ENCODE measurements around the gene PITX3. TPM values are rescaled to one million over a fixed set of nuclear protein-coding genes. Genes with fewer than 3 reads are reported as not detected.
"Not testable (repeated sequence)": the region's sequence is repeated elsewhere in the genome, so short reads cannot be mapped to it uniquely, and the experiment has no call there.

Gene PITX3
- total RNA-seq, 1 donor from 2014 or later = not detected

DNA sequence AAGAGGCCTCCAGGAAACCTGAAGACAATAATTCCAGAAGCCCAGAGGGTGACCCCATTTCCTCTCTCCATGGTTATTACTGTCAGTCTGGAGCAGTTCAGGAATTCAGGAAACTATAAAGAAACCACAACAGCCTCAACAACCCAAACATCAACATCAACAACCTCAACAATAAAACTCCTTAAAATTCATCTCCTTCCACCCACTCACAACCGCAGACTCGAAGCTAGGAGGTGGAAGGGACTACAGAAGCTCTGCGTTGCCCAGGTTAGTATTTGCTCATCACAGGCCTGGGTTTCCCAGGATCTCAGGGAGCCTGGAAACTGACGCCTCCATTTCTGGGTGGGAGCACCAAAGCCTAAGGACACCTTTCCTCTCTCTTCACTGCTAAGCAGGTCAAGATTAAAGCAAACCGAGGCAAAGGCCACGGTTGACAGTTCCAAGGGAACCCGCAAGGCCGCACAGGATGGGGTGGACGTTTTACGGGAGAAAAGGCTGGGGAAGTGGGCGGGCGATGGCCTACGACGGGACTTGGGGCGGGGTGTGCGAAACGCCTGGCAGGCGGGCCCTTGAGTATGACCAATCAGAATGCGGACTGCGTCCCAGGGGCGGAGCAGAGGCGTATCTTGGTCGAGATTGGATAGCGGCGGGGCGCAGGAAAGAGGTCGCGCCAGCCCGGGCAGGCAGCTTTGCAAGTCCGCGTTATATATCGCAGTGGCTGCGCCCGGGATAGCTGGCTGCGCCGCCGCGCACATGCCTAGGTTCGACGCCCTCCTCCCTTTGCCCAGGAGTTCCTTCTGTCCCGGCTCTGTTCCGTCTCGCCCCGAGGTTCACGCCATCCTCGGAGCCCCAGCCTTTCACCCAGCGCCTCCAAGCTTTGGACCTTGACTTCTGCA lies 15.4 kb downstream of the PITX3 start, which contains the start of gene ELOVL3:
Gene ELOVL3, plus strand, starts transcription at position 654 of the 896 bp plus-strand sequence. CDS start 250 bp downstream, outside the sequence.
- DNase-seq = peak; percentile 80

DNA sequence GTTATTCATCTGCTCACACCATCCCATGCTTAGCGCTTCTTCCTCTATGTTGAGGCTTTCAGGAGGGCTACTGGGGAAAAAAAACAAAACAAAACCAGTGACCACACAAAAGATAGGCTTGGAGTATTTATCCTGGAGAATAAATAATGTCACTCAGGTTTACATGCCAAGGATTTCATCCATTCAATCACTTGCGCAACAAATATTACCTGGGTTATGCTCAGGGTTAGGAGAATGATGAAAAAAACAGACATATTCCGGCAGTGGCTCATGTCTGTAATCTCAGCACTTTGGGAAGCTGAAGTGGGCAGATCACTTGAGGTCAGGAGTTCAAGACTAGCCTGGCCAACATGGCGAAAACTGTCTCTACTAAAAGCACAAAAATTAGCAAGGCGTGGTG lies 18.5 kb downstream of the PITX3 start:
- DNase-seq = no peak

DNA sequence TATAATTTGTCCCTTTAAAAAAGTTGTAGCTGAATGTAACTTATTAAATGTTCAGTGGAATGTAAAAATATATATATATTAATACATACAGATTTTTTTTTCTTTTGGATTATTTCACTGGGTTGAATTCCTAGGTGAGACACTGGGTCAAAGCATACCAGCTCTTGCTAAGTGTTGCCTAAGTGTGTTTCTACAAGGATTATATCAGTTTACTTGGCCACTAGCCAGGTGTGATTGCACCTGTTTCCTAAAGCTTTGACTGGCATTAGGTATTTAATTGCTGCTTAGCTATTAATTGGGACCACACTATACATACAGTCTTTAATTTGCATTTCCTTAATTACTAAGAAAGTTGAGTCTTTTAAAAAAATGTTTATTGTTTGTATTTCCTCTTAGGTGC lies 20.7 kb downstream of the PITX3 start:
- DNase-seq = no peak

DNA sequence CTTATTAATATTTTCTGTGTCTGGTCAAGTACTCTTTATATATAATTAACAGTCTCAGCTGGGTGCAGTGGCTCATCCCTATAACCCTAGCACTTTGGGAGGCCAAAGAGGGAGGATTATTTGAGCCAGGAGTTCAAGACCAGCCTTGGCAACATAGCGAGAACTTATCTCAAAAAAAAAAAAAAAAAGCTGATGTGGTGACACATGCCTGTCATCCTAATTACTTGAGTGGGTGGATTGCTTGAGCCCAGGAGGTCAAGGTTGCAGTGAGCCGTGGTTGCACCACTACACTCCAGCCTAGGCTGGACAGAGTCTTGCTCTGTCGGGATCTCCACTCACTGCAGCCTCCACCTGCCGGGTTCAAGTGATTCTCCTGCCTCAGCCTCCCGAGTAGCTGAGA lies 21.9 kb downstream of the PITX3 start:
- DNase-seq = no peak

DNA sequence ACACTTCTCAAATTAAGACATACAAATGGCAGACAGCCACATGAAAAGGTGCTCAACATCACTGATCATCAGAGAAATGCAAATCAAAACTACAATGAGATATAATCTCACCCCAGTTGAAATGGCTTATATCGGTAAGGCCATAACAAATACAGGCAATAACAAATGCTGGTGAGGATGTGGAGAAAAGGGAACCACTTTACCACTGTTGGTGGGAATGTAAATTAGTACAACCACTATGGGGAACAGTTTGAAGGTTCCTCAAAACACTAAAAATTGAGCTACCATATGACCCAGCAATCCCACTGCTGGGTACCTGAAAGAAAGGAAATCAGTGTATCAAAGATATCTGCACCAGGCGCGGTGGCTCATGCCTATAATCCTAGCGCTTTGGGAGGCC lies 27.7 kb downstream of the PITX3 start:
- DNase-seq = not testable (repeated sequence)

DNA sequence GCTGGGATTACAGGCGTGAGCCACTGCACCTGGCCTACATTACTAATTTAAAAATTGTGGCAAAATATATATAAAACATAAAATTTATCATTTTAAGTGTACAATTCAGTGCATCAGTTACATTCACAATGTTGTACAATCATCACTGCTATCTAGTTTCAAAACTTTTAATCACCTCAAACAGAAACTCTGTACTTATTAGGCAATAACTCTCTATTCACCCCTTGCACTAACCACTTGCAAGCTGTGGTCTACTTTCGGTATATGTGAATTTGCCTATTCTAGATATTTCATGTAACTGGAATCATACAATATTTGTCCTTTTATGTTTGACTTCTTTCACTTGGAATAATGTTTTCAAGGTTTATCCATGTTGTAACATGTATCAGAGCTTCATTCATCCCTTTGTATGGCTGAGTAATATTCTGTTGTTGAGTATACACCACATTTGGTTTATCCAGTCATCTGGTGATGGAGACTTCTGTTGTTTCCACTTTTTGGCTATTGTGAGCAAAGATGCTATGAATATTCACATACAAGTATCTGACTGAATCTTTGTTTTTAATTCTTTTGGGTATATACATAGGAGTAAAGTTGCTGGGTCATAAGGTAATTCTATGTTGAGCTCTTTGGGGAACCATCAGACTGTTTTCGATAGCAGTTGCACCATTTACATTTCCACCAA lies 29.6 kb downstream of the PITX3 start:
- DNase-seq = no peak

DNA sequence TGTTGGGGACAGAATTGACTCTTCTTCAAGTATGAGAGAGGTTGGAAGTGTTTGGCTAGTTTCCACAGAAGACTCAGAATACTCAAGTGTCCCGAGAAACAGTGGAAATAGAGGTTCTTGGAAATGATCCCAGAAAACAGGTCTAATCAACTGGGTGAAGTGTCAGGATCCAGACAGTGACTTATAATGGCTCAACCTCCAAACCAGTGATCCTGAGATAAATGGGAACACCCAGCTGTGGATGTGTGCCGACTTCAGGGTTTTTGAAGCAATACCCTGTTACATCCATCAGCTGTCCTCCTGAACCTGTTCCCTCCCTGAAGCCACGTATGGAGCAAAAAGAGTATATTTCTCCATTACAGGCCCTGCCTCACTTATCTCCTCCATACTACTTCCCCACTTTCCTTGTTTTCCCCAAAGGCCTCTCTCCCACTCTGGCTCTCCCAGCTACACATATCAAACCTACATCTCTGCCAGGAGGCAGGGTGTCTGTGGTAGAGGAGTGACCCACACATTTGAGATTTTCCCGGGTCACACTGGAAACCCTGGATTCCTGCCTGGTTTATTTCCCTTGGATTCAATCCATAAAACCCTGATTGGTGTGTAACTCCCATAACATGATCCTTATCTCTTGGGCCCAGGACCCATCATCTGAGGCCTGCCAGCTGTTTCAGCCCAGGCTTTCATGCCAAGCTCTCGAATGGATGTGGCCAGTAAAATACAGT lies 32.8 kb downstream of the PITX3 start:
- DNase-seq = no peak

DNA sequence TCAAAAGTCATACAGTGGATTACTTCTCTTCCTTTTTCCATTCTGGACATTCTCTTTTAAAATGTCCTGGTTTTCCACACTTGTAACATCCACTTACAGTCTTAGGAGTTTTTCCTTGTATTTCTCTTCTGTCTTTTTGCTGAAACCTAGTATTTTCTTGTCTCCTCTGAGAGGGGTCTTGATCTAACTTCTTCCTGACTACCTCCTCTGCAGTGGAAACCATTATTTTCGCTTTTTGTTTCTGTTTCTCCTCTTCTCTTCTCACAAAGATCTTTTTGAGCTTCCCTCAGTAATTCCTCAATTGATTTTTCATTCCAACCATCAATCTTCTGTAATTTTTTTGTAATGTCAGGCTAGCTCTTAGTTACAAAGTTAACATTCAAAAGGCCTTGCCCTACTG lies 38.9 kb downstream of the PITX3 start:
- no peak for DNase-seq

DNA sequence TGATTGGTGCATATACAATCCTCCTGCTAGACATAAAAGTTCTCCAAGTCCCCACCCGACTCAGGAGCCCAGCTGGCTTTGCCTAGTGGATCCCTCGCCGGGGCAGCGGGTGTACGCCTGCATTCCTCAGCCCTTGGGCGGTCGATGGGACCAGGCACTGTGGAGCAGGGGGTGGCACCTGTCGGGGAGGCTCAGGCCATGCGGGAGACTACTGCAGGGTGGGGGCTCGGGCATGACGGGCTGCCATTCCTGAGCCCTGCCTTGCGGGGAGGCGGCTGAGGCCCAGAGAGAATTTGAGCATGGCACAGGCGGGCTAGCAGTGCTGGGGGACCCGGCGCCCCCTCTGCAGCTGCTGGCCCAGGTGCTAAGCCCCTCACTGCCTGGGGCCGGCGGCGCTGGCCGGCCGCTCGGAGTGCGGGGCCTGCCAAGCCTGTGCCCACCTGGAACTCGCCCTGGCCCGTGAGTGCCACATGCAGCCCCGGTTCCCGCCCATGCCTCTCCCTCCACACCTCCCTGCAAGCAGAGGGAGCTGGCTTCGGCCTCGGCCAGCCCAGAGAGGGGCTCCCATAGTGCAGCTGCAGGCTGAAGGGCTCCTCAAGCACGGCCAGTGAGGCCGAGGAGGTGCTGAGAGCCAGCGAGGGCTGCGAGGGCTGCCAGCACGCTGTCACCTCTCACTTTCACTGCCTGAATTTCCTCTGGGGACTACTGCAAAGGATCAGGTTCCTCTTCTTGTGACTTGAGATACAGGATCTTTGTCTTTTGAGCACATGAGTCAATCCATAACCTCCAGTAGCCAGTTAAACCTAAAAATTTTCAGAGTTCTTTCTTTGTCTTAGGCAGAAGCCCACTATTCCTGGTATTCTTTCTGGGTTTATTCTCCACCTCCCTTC lies 40.3 kb downstream of the PITX3 start:
- no peak for DNase-seq

DNA sequence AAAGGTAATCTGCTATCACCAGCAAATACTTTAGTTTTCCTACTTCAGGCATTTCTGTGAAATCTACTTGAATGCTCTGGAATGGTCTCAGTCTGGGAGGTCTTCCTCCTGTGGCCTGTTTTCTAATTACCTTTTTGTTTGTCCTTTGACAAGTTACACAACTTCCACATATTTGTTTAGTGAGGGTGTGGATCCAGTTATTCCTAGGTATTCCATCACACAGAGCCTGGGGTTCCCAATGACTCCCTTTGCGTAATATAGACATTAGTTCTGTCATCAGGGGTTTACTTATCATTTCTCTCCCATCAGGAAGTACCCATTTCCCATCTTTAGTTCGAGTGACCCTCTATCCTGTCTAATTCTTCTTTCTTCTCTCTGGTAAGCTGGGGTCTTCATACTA lies 43.3 kb downstream of the PITX3 start:
- no peak for DNase-seq

DNA sequence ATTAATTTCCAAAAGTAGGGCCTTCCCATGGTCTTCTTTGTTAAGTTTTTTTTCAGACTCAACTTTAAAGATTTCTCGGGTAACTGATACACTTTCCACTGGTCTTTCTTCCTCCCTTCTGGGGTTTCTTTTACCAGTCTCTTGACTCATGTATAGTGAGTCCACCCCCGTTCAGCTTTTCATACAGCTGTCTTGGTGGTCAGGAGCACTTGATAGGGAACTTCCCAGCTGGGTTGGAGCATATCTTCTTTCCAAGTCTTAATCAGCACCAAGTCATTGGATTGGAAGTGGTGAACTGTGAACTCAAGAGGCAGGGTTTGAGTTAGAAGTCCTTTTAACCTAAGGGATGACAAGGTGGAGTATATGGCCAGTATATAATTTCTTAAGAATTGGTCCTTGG lies 44.4 kb downstream of the PITX3 start:
- DNase-seq = no peak

DNA sequence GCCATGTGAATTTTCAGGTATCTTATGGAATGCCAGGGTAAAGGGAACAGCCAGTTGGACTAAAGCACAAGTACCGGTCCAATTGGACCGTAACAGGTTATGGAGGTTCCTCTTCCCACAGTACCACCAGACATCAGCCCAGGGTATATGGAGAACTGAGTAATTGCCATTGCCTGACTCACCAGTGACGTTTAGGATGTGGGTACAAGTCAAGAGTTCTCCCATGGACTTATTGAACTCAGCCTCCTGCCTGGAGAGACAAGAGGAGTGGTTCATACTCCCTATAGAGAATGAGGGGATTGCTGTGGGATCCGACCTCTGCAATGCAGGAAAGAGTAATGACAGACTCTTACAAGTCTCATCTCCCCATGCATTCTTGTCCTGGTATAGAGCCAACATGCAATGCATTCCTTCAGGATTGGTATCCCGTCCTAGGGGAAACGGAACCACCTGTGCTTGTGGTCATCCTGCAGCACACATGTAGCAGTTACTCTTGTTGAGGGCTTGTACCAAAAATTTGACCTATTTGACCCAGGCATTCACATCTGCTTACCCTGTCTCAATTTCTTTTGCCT lies 45.9 kb downstream of the PITX3 start:
- no peak for DNase-seq

DNA sequence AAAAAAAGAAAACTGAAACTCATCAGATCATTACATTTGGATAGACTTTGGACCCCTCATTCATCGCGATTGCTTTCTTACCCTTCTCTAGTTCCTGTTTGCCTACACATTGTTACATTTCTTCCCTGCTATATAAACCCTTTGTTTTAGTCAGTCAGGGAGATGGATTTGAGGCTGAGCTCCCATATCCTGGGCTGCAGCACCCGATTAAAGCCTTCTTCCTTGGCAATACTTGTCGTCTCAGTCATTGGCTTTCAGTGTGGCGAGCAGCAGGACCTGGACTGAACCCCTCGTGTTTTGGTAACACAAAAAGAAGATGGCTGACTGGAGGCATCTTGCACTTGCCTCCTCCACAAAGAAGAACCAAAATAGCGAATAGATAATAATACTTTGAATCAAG lies 49.4 kb downstream of the PITX3 start:
- no peak for DNase-seq

DNA sequence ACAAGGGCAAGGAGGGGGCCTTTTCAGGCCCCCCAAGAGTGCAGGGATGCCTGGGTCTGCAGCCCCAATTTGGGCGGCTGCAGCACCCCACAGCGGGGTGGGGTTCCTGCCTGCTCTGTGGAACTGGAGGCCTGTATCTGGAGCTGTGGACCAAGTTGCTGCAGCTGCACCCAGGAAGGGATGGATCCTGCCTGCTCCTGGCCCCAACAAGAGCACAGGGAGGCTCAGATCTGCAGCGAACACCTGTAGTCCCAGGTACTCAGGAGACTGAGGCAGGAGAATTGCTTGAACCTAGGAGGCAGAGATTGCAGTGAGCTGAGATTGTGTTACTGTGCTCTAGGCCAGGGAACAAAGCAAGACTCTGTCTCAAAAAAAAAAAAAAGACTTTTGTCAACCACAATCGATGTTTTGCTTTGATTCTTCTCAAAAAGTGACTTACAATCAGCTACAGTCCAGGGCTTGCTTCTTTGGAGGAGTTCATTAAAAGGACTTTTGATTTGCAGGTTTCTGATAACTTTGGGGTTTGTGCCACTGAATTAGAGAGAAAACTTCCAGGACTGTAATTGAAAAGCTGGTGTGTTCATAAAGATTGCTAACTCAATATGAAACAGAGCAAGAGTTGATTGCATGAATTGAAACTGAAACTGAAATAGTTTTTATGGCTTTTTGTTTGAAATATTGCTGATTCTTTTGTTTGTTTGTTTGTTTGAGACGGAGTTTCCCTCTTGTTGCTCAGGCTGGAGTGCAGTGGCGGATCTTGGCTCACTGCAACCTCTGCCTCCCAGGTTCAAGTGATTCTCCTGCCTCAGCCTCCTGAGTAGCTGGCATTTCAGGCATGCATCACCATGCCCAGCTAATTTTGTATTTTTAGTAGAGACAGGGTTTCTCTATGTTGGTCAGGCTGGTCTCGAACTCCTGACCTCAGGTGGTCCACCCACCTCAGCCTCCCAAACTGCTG lies 52.1 kb downstream of the PITX3 start:
- not testable (repeated sequence) for DNase-seq

DNA sequence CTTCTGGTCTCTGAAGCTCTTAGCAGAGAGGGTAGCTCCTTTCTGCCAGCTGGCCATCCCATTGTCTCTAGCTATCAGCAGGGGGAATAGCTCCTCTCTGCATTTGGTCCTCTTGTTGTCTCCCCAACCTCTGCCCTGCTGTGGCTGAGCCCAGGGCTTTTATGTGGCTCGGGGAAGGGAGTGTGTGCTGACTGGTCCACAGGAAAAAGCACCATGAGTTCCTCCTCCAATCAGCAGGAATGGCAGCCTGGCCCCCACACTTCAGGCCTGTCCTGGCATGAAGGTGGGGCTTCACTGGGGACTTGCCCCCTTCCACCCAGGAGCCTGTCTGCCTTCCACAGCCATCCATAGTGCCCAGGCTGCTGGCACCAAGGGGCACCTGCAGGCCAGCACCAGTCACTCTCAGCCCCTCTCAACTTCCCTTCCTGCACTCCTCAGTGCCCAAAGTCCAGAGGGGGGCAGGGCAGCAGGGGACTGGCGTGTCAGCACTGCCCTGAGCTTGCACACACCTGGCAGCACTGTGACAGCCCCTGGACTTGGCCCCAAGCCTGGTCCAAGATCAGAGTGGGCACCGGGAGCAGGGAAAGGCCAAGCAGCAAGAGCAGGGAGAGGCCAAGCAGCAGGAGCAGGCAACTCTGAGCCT lies 52.9 kb downstream of the PITX3 start:
- no peak for DNase-seq

DNA sequence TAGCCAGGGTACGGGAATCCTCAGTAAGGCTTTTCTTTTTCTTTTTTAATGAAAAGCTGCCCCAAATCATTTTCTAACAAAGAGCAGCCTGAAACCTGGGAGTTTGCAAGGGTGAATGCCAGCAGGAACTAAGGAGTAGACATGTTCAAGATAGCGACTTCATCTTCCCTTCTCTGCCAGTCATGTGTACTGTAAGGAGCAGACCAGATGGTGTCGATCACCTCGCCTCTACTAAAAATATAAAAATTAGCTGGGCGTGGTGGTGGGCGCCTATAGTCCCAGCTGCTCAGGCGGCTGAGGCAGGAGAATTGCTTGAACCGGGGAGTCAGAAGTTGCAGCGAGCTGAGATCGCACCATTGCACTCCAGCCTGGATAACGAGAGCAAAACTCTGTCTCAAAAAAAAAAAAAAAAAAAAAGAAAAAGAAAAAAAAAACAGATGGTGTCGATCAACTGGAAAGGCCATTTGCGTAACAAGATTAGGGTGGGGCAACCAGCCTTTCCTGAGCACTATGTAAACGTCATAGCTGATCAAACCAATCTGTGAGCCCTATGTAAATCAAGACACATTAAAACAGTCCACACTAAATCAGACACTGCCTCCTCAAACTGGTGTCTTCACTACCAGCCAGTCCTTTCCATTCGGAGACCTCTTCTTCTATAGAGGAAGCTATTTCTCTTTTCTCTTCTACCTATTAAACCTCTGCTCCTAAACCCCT lies 55.3 kb downstream of the PITX3 start:
- DNase-seq = no peak

DNA sequence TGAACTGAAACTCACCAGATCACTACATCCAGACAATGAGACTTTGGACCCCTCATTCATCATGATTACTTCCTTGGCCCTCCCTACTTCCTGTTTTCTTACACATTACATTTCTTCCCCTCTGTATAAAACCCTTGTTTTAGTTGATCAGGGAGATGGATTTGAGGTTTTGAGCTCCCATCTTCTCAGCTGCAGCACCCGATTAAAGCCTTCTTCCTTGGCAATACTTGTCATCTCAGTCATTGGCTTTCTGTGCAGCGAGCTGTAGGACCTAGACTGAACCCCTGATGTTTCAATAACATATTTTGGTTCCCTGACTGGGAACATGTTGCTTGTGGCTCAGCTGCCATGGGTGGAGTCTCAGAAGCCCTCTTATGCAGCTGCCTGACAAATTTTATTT lies 56.0 kb downstream of the PITX3 start:
- DNase-seq = no peak

DNA sequence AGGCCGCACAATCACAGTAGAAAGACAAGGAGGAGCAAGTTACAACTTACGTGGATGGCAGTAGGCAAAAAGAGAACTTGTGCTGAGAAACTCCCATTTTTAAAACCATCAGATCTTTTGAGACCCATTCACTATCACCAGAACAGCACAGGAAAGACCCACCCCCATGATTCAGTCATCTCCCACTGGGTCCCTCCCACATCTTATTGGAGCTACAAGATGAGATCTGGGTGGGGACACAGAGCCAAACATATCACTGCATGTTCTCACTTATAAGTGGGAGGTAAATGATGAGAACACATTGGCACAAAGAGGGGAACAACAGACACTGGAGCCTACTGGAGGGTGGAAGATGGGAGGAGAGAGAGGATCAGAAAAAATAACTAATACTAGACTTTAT lies 56.7 kb downstream of the PITX3 start:
- DNase-seq = no peak
